Nephron progenitor cell (in vitro differentiated cells): ENCODE results near the gene ATP2C2.

Experiments
- DNase-seq: peaks from one replicate; pipeline ENCODE4 v3.0.0; 2021
- H3K27ac Mint-ChIP-seq: 2 replicates; pipeline ENCODE4 v1.8.0; 2021; ENCODE audit warnings: mild to moderate bottlenecking, moderate library complexity, mixed read lengths
- H3K27me3 Mint-ChIP-seq: 2 replicates; pipeline ENCODE4 v1.8.0; 2021; ENCODE audit warnings: mild to moderate bottlenecking, low read depth, mixed read lengths; ENCODE audit not compliant: poor library complexity
- H3K36me3 Mint-ChIP-seq: 2 replicates; pipeline ENCODE4 v1.8.0; 2021; ENCODE audit warnings: low read depth, mixed read lengths
- H3K4me1 Mint-ChIP-seq: 2 replicates; pipeline ENCODE4 v1.8.0; 2021; ENCODE audit warnings: mixed read lengths
- H3K4me3 Mint-ChIP-seq: 2 replicates; pipeline ENCODE4 v1.8.0; 2021; ENCODE audit warnings: mild to moderate bottlenecking, moderate library complexity, mixed read lengths
- H3K9me3 Mint-ChIP-seq: 2 replicates; pipeline ENCODE4 v1.8.0; 2021; ENCODE audit warnings: mild to moderate bottlenecking, moderate library complexity, mixed read lengths
- CTCF ChIP-seq: fragments of 200-600 bp; sonication (generic); IDR thresholded peaks from 2 replicates; pipeline ENCODE4 v1.5.0; 2021; ENCODE audit warnings: antibody characterized with exemption

ATP2C2 gene

GRCh38 chr16:84459941-84460405 is 91.6 kb downstream of the ATP2C2 start:
- H3K9me3 Mint-ChIP-seq = peaks cover 7% of the 10 kb centered on the region
- H3K4me3 Mint-ChIP-seq = no peak overlapping the region
- H3K36me3 Mint-ChIP-seq = peaks cover 18% of the 10 kb centered on the region
- DNase-seq = no peak
- TF ChIP-seq CTCF = no peak
- peaks cover 17% of the 10 kb centered on the region for H3K4me1 Mint-ChIP-seq
- no peak overlapping the region for H3K27ac Mint-ChIP-seq
- H3K27me3 Mint-ChIP-seq = peaks cover under 1% of the 10 kb centered on the region

- peaks cover 17% of the 10 kb centered on the region for H3K4me1 Mint-ChIP-seq
- DNase-seq = no peak
- peaks cover 22% of the 10 kb centered on the region for H3K36me3 Mint-ChIP-seq
- H3K27me3 Mint-ChIP-seq = peaks cover 3% of the 10 kb centered on the region
- H3K4me3 Mint-ChIP-seq = no peak overlapping the region
- H3K9me3 Mint-ChIP-seq = peaks cover 8% of the 10 kb centered on the region
- peak overlapping the region; percentile 74 for H3K27ac Mint-ChIP-seq
- no peak for TF ChIP-seq CTCF
Observed at GRCh38 chr16:84460406-84461028, 92.2 kb downstream of the ATP2C2 start.

GRCh38 chr16:84461029-84461412 is 92.7 kb downstream of the ATP2C2 start:
- peaks cover 3% of the 10 kb centered on the region for H3K27me3 Mint-ChIP-seq
- peaks cover 27% of the 10 kb centered on the region for H3K36me3 Mint-ChIP-seq
- no peak for DNase-seq
- H3K4me1 Mint-ChIP-seq = peaks cover 17% of the 10 kb centered on the region
- no peak for TF ChIP-seq CTCF
- H3K9me3 Mint-ChIP-seq = peaks cover 13% of the 10 kb centered on the region
- no peak overlapping the region for H3K4me3 Mint-ChIP-seq
- H3K27ac Mint-ChIP-seq = peak overlapping the region; percentile 96

GRCh38 chr16:84461413-84462295 is 93.3 kb downstream of the ATP2C2 start:
- Mint-ChIP-seq H3K27ac (peak overlapping the region; percentile 96), H3K36me3 (peaks cover 33% of the 10 kb centered on the region), H3K9me3 (peaks cover 19% of the 10 kb centered on the region), H3K4me3 (no peak overlapping the region), H3K27me3 (peaks cover 3% of the 10 kb centered on the region), H3K4me1 (peaks cover 17% of the 10 kb centered on the region)
- no peak for TF ChIP-seq CTCF
- no peak for DNase-seq

GRCh38 chr16:84462296-84463210 is 94.2 kb downstream of the ATP2C2 start:
- H3K27me3 Mint-ChIP-seq = peaks cover 3% of the 10 kb centered on the region
- peak overlapping the region; percentile 96 for H3K27ac Mint-ChIP-seq
- H3K9me3 Mint-ChIP-seq = peaks cover 28% of the 10 kb centered on the region
- H3K4me1 Mint-ChIP-seq = peaks cover 17% of the 10 kb centered on the region
- H3K36me3 Mint-ChIP-seq = peaks cover 42% of the 10 kb centered on the region
- TF ChIP-seq CTCF = no peak
- H3K4me3 Mint-ChIP-seq = no peak overlapping the region
- DNase-seq = no peak
